ENCODE data around the gene TMEM132E. TPM values are rescaled to one million over a fixed set of nuclear protein-coding genes. Genes with fewer than 3 reads are reported as not detected.

TMEM132E gene
- total RNA-seq, 1 donor from 2014 or later = not detected

DNA sequence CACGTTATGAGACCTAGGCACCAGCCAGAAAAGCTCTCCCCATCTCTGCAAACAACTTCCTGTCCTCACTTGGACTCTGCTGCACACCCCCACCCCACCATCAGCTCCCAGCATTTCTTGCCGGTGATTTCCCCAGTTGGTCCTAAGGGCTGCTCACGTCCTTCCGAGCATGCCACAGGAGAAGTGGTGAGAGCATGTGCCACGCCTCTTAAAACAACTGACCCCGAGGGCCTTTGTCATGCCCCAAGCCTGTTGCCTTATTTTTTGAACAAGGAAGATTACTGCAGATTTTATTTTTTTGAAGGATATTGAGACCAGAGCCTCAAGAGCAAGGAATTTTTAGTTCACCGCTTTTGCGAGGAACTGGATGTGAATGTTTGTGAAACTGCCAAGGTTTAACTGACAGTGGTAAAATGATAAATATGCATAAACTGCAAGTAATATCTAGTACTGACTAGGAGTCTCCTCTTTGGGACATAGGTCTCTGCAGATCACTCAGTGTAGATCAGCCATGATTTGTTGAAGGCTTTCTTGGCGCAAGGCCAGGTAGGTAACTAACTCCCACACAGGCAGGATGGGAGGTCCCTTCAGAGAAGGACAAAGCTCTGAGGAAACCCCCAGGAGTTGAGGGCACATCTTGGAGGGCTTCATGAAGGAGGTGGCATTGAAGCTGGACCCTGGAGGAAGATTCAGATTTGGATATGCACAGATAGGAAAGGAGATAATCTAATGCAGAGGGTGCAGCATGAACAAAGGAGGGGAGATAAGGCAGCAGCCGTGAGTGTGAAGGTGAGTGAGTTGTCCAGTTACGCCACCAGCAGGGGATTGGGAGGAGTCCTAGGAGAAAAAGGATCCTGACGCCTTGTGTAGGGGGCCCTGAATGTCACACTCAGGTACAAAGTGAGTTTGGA is 44.7 kb downstream of the TMEM132E start:
- DNase-seq (no peak), ATAC-seq (no peak)
- intact Hi-C loops (cut with micrococcal nuclease) = no loop called here

GRCh38 chr17:34624767-34625383 is 45.5 kb downstream of the TMEM132E start:
- intact Hi-C loops (cut with micrococcal nuclease) = no loop called here
- no peak for ATAC-seq
- no peak for DNase-seq

- ATAC-seq = peak; percentile 37
- intact Hi-C loops (cut with micrococcal nuclease) = no loop called here
- DNase-seq = peak; percentile 35
Measured at GRCh38 chr17:34626121-34626681, 46.8 kb downstream of the TMEM132E start.

GRCh38 chr17:34628879-34629278 is 49.5 kb downstream of the TMEM132E start:
- intact Hi-C loops (cut with micrococcal nuclease) = no loop called here
- ATAC-seq = no peak
- no peak for DNase-seq

DNA sequence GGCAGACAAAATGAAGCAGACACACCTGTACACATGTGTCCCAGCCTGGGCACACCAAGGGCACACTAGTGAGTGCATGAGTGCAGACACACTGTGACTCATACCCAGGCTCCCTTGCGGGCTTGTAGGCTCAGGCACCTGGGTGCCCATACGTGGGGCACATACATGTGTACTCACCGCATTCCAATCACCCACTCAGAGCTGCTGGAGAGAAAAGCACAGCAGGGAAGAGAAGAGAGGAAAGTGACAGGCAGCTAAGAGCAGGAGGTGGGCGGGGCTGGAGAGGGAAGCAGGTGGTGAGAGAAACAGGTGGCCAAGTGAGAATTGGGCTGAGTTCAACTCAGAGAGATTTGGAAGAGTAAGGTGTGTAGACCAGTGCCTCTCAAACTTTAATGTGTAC is 54.0 kb downstream of the TMEM132E start:
- intact Hi-C loops (cut with micrococcal nuclease) = no loop called here
- DNase-seq (no peak), ATAC-seq (no peak)

DNA sequence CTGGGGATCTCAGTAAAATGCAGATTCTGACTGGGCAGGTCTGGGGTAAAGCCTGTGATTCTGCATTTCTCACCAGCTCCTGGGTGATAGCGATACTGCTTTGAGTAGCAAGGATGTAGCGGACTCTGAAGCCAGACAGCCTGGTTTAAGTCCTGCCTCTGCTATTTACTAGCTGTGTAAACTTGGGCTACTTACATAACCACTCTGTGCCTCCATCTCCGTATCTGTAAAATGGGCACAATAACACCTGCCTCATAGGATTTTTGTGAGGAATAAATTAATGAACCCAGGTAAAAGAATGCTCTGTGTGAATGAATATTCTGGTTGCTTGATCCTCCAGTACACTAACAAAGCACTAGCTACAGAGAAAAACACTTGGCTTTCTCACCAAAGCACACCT is 54.4 kb downstream of the TMEM132E start:
- ATAC-seq = no peak
- intact Hi-C loops (cut with micrococcal nuclease) = no loop called here
- no peak for DNase-seq

DNA sequence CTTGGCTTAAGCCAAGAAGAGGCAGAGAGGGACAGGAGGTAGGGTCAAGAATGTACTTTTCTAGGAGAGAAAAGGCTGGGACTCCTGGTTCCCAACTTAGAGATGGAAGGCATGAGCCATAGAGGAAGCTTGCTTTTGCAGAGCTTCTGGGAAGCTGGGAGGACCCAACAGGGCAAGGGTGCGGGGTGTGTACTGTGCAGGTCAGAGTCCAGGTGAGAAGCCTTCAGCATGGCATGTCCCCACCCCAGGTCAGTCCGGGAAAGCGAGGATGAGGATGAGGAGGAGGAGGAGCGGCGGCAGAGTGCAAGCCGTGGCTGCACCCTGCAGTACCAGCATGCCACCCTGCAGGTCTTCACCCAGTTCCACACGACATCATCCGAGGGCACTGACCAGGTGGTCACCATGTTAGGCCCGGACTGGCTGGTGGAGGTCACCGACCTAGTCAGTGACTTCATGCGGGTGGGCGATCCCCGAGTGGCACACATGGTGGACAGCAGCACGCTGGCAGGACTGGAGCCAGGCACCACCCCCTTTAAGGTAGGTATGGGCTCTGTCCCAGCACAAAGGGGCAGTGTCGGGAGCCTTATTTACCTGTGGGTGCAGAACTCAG is 55.3 kb downstream of the TMEM132E start:
- DNase-seq (no peak), ATAC-seq (no peak)
- intact Hi-C loops (cut with micrococcal nuclease) = loop anchor here (5.0 kb wide), 1 partner anchor 217 kb away; no protein-coding TSS in a partner anchor

DNA sequence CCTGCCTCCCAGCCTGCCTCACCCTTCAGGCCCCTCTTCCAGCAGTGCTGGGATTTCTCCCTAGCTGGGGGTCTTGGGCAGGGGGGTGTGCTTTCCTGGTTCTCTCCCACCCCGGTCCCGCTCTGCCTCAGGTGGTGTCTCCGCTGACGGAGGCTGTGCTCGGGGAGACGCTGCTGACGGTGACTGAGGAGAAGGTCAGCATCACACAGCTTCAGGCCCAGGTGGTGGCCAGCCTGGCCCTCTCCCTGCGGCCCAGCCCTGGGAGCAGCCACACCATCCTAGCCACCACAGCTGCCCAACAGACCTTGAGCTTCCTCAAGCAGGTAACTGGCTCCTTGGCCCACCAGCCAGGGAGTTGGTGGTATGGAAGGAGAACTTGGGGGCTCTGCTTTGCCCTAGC is 56.5 kb downstream of the TMEM132E start:
- ATAC-seq (no peak), DNase-seq (no peak)
- intact Hi-C loops (cut with micrococcal nuclease) = loop anchor here (5.0 kb wide), 1 partner anchor 219 kb away; no protein-coding TSS in a partner anchor

DNA sequence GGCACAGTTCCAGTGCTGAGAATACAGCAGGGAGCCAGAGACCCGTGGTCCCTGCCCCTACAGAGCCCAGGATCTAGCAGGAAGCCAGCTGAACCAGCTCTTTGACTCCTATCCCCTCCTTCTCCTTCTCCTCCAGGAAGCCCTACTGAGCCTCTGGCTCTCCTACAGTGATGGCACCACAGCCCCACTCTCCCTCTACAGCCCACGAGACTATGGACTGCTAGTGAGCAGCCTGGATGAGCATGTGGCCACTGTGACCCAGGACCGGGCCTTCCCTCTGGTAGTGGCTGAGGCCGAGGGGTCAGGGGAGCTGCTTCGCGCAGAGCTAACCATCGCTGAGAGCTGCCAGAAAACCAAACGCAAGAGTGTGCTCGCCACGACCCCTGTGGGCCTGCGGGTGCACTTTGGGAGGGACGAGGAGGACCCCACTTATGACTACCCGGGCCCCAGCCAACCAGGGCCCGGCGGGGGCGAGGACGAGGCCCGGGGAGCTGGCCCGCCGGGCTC is 57.7 kb downstream of the TMEM132E start:
- intact Hi-C loops (cut with micrococcal nuclease) = loop anchor here (5.0 kb wide), 1 partner anchor 220 kb away; no protein-coding TSS in a partner anchor
- DNase-seq = no peak
- no peak for ATAC-seq

DNA sequence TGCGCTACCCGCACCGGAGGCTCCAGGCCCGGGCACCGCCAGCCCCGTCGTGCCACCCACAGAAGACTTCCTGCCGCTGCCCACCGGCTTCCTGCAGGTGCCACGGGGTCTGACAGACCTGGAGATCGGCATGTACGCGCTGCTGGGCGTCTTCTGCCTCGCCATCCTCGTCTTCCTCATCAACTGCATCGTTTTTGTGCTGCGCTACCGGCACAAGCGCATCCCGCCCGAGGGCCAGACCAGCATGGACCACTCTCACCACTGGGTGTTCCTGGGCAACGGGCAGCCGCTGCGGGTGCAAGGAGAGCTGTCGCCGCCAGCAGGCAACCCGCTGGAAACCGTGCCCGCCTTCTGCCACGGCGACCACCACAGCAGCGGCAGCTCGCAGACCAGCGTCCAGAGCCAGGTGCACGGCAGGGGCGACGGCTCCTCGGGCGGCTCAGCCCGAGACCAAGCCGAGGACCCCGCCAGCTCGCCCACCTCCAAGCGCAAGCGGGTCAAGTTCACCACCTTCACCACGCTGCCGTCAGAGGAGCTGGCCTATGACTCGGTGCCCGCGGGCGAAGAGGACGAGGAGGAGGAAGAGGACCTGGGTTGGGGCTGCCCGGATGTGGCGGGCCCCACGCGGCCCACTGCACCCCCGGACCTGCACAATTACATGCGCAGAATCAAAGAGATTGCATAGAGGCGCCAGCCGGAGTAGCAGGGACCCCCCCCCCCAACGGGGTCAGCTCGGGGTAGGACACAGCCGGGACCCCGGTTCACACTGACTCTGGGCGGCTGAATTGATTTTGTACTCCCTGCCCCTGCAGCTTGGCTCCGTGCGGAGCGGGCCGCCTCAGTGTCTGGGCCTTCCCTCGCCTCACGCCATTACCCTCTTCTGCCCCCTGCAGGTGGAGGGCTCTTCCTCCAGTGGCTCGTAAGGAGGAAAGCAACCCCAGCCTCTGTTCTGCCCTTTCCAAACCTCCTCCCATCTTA is 58.5 kb downstream of the TMEM132E start:
- peak; percentile 98 for ATAC-seq
- intact Hi-C loops (cut with micrococcal nuclease) = loop anchor here (5.0 kb wide), 1 partner anchor 221 kb away; no protein-coding TSS in a partner anchor
- peak; percentile 85 for DNase-seq

- ATAC-seq = no peak
- DNase-seq = no peak
- intact Hi-C loops (cut with micrococcal nuclease) = loop anchor here (5.0 kb wide), 1 partner anchor 221 kb away; no protein-coding TSS in a partner anchor
Measured at GRCh38 chr17:34638526-34639260, 59.3 kb downstream of the TMEM132E start.

- intact Hi-C loops (cut with micrococcal nuclease) = loop anchor here (5.0 kb wide), 1 partner anchor 223 kb away; no protein-coding TSS in a partner anchor
- ATAC-seq (no peak), DNase-seq (no peak)
Measured at GRCh38 chr17:34639706-34640425, 60.5 kb downstream of the TMEM132E start.

GRCh38 chr17:34641368-34641767 is 62.0 kb downstream of the TMEM132E start:
- no peak for ATAC-seq
- intact Hi-C loops (cut with micrococcal nuclease) = no loop called here

DNA sequence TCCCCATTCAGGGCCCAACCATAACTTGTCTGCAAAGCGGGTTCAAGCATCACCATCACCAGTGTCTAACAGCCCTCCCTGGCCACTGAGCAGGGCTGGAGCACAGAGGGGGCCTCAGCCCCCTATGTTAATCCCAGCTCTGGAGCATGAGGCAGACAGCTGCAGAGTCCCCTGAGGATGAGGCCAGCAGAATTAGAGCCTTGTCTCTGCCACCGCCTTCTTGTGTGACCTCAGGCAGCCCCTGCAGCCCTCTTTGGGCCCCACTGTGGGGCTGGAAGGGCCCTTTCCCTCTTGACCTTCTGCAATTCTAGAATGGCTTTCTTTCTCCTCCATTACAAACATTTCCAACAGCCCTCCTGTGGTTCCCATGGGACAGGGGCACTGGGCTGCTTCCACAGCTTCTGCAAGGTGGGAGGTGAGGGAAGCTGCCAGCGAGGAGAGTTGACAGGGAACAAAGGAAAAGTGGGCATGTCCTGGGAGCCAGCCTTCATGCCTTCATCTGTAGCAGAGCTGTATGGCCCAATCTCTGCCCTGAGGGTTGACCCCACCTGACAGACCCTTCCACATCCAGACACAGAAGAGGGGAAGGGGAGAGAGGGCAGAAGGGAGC is 65.7 kb downstream of the TMEM132E start:
- no peak for ATAC-seq
- no peak for DNase-seq
- intact Hi-C loops (cut with micrococcal nuclease) = no loop called here

More at GRCh38 chr17:34641368-34641767, 62.0 kb downstream of the TMEM132E start:
- DNase-seq = no peak

- ATAC-seq = no peak
- intact Hi-C loops (cut with micrococcal nuclease) = no loop called here
- no peak for DNase-seq
Measured at GRCh38 chr17:34645594-34645993, 66.2 kb downstream of the TMEM132E start.

DNA sequence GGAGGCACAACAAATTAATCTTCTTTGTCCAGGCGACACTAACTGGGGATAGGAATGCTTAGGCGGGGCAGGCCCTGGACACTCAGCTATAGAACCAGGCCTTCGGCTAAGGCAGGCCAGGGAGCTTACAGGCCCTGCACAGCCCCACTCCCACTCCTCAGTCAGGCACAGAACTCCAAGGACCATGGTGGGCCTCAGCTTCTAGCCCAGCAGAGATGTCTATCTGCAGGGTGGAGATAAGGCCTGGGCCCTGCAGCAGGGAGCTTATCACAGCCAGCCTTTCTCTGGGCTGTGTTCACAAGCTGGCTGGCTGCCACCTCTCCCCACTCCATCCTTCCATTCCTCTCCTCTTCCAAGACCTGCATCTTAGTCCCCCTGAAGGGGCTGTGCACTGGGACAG is 68.1 kb downstream of the TMEM132E start:
- intact Hi-C loops (cut with micrococcal nuclease) = no loop called here
- DNase-seq = no peak
- no peak for ATAC-seq
